Right lobe of liver (tissue), 6 donors: ENCODE data around the gene ANXA7. TPM values are rescaled to one million over a fixed set of nuclear protein-coding genes. Genes with fewer than 3 reads are reported as not detected.

ENCODE experiments used
- ATAC-seq, 4 donors: fragments of 200-7000 bp; cut with Tn5 transposase; one replicate each; pipeline ENCODE4 v1.9.1; 2020; ENCODE audit warnings: mild to moderate bottlenecking in 4 of 4, moderate library complexity in 4 of 4
- DNase-seq, 3 donors: peaks; one replicate each; pipeline ENCODE4 v3.0.0-alpha.2; 2020
- H3K27ac ChIP-seq, 3 donors: fragments of 200-600 bp; one replicate each; pipeline ENCODE4 v1.8.0; 2022
- H3K27me3 ChIP-seq, 2 donors: fragments of 200-600 bp; one replicate each; pipeline ENCODE4 v1.8.0; 2022
- H3K36me3 ChIP-seq, 4 donors: fragments of 200-600 bp; sonication (generic) in 1 of 4; one replicate each; pipeline versions ENCODE4 v1.5.1 to v1.8.0; 2017 to 2022; ENCODE audit warnings: control low read depth in 1 of 4
- H3K4me1 ChIP-seq, 4 donors: fragments of 200-600 bp; sonication (generic) in 1 of 4; one replicate each; pipeline versions ENCODE4 v1.5.1 to v1.8.0; 2017 to 2022; ENCODE audit warnings: control low read depth in 1 of 4
- H3K4me3 ChIP-seq, 3 donors: fragments of 200-600 bp; one replicate each; pipeline ENCODE4 v1.8.0; 2022
- H3K9me3 ChIP-seq, 4 donors: fragments of 200-600 bp; sonication (generic) in 1 of 4; one replicate each; pipeline versions ENCODE4 v1.5.1 to v1.8.0; 2017 to 2022; ENCODE audit warnings: control low read depth in 1 of 4
- POLR2A ChIP-seq: fragments of 450-650 bp; IDR thresholded peaks from one replicate; pipeline ENCODE4 v1.6.1; 2017; ENCODE audit warnings: antibody characterized with exemption, mild to moderate bottlenecking
- WGBS: methylation state at CpG from one replicate; pipeline ENCODE4 v1.1.6; 2018; ENCODE audit warnings: low coverage, low lambda C conversion rate; ENCODE audit not compliant: insufficient coverage; ENCODE audit errors: missing lambda C conversion rate; 5-methylcytosine and 5-hydroxymethylcytosine counted together
- intact Hi-C, 2 donors: fragments of 100-400 bp; cut with DNase I; formaldehyde crosslinking; loops; one replicate each; pipeline versions ENCODE4 v1.11.2 to v1.14.1; 2022
- long read RNA-seq: library from polyadenylated mRNA; unstranded; transcript quantifications from one replicate; pipeline ENCODE4 v2.0.0, GENCODE V29; 2019
- total RNA-seq, 6 experiments: library from RNA; depleted of rRNA in 2 of 6; stranded (reverse); fragments of >200 nt in 2 of 6; fragmentation: NEBNext Ultra II Directional in 3 of 6; extraction: Animal tissue kit (Norgen Biotek cat#: 25700) in 3 of 6; gene quantifications; one replicate each; pipeline versions ENCODE4 v1.1.0 to v1.2.4, GENCODE V29; 2016 to 2023
- TF ChIP-seq, protein P1 (sequence below), 4 donors: fragments of 200-600 bp in 3 of 4; fragments of 450-650 bp in 1 of 4; IDR thresholded peaks; one replicate each; pipeline versions ENCODE4 v1.5.1 to v1.8.0; 2016 to 2022; ENCODE audit warnings: antibody characterized with exemption in 4 of 4, mild to moderate bottlenecking in 2 of 4
- donor health status: DM: no; HTN: yes; CAD: no.
- donor health status: DM: no; HTN: no; CAD: no.
- donor health status: DM: no; HTN: no; CAD: no.
- donor health status: DM: no; HTN: yes; CAD: no.
- donor health status: DM: no; HTN: yes; CAD: no.

ANXA7 gene
- 100 to 1,000 TPM in 4 of 6 experiments, 10 to 100 TPM in 2; 79.6 to 139 (median 102) TPM for total RNA-seq
- long read RNA-seq, transcript ANXA7-202 (13 exons, 2,452 nt): major isoform, 42 of 68 reads
- long read RNA-seq, partial matches to known transcripts: 14 of 68 reads
- long read RNA-seq, other reads (novel, unspliced or antisense): 12 of 68 reads

DNA sequence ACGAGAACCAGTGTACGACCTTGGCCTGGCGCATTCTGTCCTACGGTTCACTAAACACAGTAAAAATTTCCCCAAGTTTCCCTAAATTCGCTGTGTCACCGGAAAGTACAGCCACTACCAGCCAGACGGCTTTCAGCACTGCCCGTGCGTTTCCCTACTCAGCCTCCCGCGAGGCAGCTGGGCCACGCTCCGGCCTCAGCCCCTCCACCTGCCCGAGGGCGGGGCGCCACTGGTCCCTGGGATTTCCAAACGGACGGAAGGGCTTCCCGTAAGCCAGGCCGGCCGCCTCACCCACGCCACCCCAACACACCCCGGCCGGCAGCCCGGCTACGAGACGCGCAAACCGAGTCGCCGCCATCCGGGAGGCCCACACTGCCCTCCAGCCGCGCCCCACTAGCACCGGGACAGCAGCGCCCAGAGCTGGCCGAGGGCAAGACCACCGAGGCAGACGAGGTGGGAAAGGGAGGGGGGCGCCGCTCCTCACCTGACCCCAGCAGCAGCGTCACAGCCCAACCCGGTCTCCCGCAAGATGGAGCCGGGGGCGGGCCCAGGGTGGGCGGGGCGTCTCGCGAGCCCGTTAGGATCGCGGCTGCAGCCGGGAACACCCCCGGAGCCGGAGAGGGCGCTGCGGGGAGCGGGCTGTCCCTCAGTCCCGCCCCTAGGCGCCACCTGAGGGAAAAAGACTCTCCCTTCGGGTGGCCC lies at the start of gene ANXA7:
TSS of gene ANXA7 (minus strand) at position 531 of the 702 bp plus-strand sequence. CDS start 13,202 bp downstream, outside the sequence.
- H3K9me3 ChIP-seq: no peaks in the 10 kb centered on the region
- intact Hi-C loops: loop anchor here in 1 of 2 donors (10.0 kb wide), 1 partner anchor 81 kb away; the partner anchor contains the start of gene PPP3CB
- peak within 1 kb of the TSS; percentile 89 to 98 (median 98) for H3K27ac ChIP-seq
- H3K27me3 ChIP-seq: no peaks in the 10 kb centered on the region
- DNase-seq (peak; percentile 97), ATAC-seq (peak; percentile 96 to 99 (median 98))
- WGBS: 0% methylated on average over 13 of the region's 62 CpGs
- TF ChIP-seq, protein P1, sequence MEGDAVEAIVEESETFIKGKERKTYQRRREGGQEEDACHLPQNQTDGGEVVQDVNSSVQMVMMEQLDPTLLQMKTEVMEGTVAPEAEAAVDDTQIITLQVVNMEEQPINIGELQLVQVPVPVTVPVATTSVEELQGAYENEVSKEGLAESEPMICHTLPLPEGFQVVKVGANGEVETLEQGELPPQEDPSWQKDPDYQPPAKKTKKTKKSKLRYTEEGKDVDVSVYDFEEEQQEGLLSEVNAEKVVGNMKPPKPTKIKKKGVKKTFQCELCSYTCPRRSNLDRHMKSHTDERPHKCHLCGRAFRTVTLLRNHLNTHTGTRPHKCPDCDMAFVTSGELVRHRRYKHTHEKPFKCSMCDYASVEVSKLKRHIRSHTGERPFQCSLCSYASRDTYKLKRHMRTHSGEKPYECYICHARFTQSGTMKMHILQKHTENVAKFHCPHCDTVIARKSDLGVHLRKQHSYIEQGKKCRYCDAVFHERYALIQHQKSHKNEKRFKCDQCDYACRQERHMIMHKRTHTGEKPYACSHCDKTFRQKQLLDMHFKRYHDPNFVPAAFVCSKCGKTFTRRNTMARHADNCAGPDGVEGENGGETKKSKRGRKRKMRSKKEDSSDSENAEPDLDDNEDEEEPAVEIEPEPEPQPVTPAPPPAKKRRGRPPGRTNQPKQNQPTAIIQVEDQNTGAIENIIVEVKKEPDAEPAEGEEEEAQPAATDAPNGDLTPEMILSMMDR (IDR thresholded peaks at IDR 0.05): peak; percentile 26 to 49 (median 38)
- TF ChIP-seq POLR2A: peak; percentile 81
- peaks cover 0 to 25% (median 0%) of the 10 kb centered on the region in 4 donors for H3K4me1 ChIP-seq
- H3K4me3 ChIP-seq: peak within 1 kb of the TSS; percentile 70 to 92 (median 90)
- H3K36me3 ChIP-seq: no peaks in the 10 kb centered on the region

DNA sequence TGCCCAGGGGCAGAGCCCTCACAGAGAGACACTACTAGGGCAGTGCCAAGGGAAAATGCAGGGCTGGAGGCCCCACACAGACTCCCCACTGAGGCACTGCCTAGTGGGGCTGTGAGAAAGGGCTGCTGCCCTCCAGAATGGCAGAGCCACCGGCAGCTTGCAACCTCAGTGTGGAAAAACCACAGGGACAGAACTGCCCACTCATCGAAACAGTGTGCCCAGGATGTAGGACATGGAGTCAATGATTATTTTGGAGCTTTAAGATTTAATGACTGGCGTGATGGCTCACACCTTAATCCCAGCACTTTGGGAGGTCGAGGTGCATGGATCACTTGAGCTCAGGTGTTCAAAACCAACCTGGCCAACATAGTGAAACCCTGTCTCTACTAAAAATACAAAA lies 47.0 kb upstream of the ANXA7 start:
- no peak overlapping the region for H3K27ac ChIP-seq
- DNase-seq (no peak), ATAC-seq (no peak)
- intact Hi-C loops: no loop called here
- H3K4me1 ChIP-seq: no peaks in the 10 kb centered on the region
- no peaks in the 10 kb centered on the region for H3K36me3 ChIP-seq
- WGBS: no CpG with 5 or more reads among the region's 4 CpGs
- no peaks in the 10 kb centered on the region for H3K9me3 ChIP-seq
- H3K27me3 ChIP-seq: no peaks in the 10 kb centered on the region
- TF ChIP-seq, protein P1 (IDR thresholded peaks at IDR 0.05): no peak
- no peak for TF ChIP-seq POLR2A
- no peak overlapping the region for H3K4me3 ChIP-seq

DNA sequence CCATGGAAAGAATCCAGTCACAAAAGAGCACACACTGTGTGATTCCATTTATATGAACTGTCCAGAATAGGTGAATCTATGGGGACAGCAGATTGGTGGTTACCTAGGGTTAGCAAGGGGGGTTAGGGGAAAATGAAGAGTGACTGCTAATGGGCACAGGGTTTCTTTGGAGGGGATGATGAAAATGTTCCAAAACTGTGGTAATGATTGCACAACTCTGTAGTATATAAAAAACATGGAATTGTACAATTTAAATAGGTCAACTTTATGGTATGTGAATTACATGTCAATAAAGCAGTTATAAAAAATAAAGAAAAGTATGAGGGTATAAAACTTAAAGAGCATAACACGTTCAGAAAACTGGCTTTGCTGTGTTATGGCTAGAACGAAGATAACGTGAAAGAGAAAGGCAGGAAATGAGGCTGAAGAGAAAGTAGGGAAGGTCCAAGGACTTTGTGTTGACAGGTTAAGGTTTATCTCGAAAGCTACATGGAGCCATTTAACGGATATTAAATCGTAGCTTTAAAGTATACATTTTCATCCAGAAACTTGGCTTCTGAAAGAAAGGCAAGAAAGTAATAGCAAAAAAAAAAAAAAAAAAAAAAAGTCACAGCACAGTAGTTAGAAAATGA lies 45.9 kb upstream of the ANXA7 start:
- no peaks in the 10 kb centered on the region for H3K27me3 ChIP-seq
- H3K4me1 ChIP-seq: no peaks in the 10 kb centered on the region
- ATAC-seq: no peak
- TF ChIP-seq, protein P1 (IDR thresholded peaks at IDR 0.05): no peak
- TF ChIP-seq POLR2A: no peak
- no peaks in the 10 kb centered on the region for H3K9me3 ChIP-seq
- intact Hi-C loops: no loop called here
- WGBS: 65% methylated on average over 6 of the region's 6 CpGs
- H3K4me3 ChIP-seq: no peak overlapping the region
- no peaks in the 10 kb centered on the region for H3K36me3 ChIP-seq
- DNase-seq: no peak
- no peak overlapping the region for H3K27ac ChIP-seq

DNA sequence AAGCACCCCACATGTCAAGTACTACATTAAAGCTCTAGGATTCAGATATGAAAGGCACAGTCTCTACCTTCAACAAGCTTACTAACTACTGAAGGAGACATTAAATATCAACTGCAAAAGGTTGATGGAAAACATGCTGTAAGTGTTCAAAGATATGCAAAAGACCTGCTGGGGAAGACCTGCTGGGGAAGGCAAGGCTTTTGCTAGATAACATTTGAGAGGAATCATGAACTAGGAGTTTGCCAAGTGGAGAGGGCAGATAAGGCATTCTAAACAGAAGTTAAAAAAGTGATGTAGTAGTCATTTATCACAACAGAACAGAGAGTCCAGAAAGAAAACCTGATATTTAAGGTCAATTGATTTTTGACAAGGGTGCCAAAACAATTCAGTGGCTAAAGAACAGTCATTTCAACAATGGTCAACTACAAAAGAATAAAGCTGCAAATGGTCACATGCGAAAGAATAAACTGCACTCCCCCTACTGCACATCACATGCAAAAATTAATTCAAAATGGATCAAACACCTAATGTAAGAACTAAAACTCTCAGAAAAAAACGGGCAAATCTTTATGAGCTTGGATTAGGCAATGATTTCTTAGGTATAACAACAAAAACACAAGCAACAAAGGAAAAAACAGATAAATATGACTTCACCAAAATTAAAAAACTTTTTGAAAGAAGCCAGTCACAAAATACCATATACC lies 42.5 kb upstream of the ANXA7 start:
- ATAC-seq (no peak), DNase-seq (no peak)
- intact Hi-C loops: no loop called here
- Histone ChIP-seq H3K9me3 (no peaks in the 10 kb centered on the region), H3K36me3 (no peaks in the 10 kb centered on the region), H3K4me1 (no peaks in the 10 kb centered on the region), H3K4me3 (no peak overlapping the region), H3K27me3 (no peaks in the 10 kb centered on the region), H3K27ac (no peak overlapping the region)
- WGBS: 85% methylated on average over 2 of the region's 2 CpGs
- no peak for TF ChIP-seq POLR2A
- TF ChIP-seq, protein P1 (IDR thresholded peaks at IDR 0.05): no peak
